ENCODE measurements around the gene TRAPPC2L. TPM values are rescaled to one million over a fixed set of nuclear protein-coding genes. Genes with fewer than 3 reads are reported as not detected.
"Not testable (repeated sequence)": the region's sequence is repeated elsewhere in the genome, so short reads cannot be mapped to it uniquely, and the experiment has no call there.

TRAPPC2L gene
- total RNA-seq, 1 donor from 2014 or later: 18.5 TPM

- DNase-seq: no peak
Measured at GRCh38 chr16:88893127-88893968, 36.4 kb downstream of the TRAPPC2L start.

GRCh38 chr16:88894266-88894665 lies 37.3 kb downstream of the TRAPPC2L start:
- not testable (repeated sequence) for DNase-seq

GRCh38 chr16:88894681-88895300 lies 37.9 kb downstream of the TRAPPC2L start:
- DNase-seq: no peak

- no peak for DNase-seq
Measured at GRCh38 chr16:88895335-88895734, 38.4 kb downstream of the TRAPPC2L start.

GRCh38 chr16:88896238-88897070 lies 39.5 kb downstream of the TRAPPC2L start:
- no peak for DNase-seq

GRCh38 chr16:88897696-88898425 lies 40.9 kb downstream of the TRAPPC2L start:
- DNase-seq: no peak

GRCh38 chr16:88899901-88900661 lies 43.2 kb downstream of the TRAPPC2L start:
- DNase-seq: no peak

GRCh38 chr16:88900662-88901052 lies 43.7 kb downstream of the TRAPPC2L start:
- no peak for DNase-seq

GRCh38 chr16:88901718-88902337 lies 44.9 kb downstream of the TRAPPC2L start:
- DNase-seq: no peak

GRCh38 chr16:88902744-88903143 lies 45.8 kb downstream of the TRAPPC2L start:
- no peak for DNase-seq

GRCh38 chr16:88903267-88903666 lies 46.3 kb downstream of the TRAPPC2L start:
- no peak for DNase-seq

GRCh38 chr16:88904676-88905365 lies 47.9 kb downstream of the TRAPPC2L start:
- no peak for DNase-seq

- DNase-seq: no peak
Measured at GRCh38 chr16:88905563-88905962, 48.6 kb downstream of the TRAPPC2L start.

GRCh38 chr16:88906020-88906419 lies 49.1 kb downstream of the TRAPPC2L start:
- no peak for DNase-seq

GRCh38 chr16:88906535-88907105 lies 49.7 kb downstream of the TRAPPC2L start:
- no peak for DNase-seq

GRCh38 chr16:88907768-88908167 lies 50.8 kb downstream of the TRAPPC2L start:
- no peak for DNase-seq

GRCh38 chr16:88908307-88908706 lies 51.4 kb downstream of the TRAPPC2L start:
- DNase-seq: no peak

- DNase-seq: no peak
Measured at GRCh38 chr16:88909431-88910210, 52.7 kb downstream of the TRAPPC2L start.
